Memory B cell (primary cell): ENCODE data around the gene EZR.

Source experiments
- ATAC-seq: fragments of 150-1000 bp; cut with Tn5 transposase; 2 replicates; pipeline ENCODE4 v1.10.0; 2021; ENCODE audit warnings: low read depth, mild to moderate bottlenecking, moderate library complexity
- DNase-seq, 2 donors: peaks; one replicate each; pipeline ENCODE4 v3.0.0; 2022; ENCODE audit warnings: low spot score in 2 of 2
- H3K27ac Mint-ChIP-seq: one replicate; pipeline ENCODE4 v1.8.0; 2022; ENCODE audit warnings: mild to moderate bottlenecking, moderate library complexity, mixed read lengths
- H3K27me3 Mint-ChIP-seq: one replicate; pipeline ENCODE4 v1.8.0; 2022; ENCODE audit warnings: mixed read lengths
- H3K36me3 Mint-ChIP-seq: one replicate; pipeline ENCODE4 v1.8.0; 2022; ENCODE audit warnings: mild to moderate bottlenecking, mixed read lengths
- H3K4me1 Mint-ChIP-seq: one replicate; pipeline ENCODE4 v1.8.0; 2022; ENCODE audit warnings: mixed read lengths
- H3K4me3 Mint-ChIP-seq: one replicate; pipeline ENCODE4 v1.8.0; 2022; ENCODE audit warnings: mild to moderate bottlenecking, moderate library complexity, mixed read lengths
- H3K9me3 Mint-ChIP-seq: one replicate; pipeline ENCODE4 v1.8.0; 2022; ENCODE audit warnings: mixed read lengths

Gene EZR

GRCh38 chr6:158786645-158787304 lies 32.4 kb downstream of the EZR start:
- peaks cover 41% of the 10 kb centered on the region for H3K36me3 Mint-ChIP-seq
- no peaks in the 10 kb centered on the region for H3K27me3 Mint-ChIP-seq
- H3K4me1 Mint-ChIP-seq: peaks cover 30% of the 10 kb centered on the region
- ATAC-seq (no peak), DNase-seq (no peak)
- no peak overlapping the region for H3K4me3 Mint-ChIP-seq
- no peaks in the 10 kb centered on the region for H3K9me3 Mint-ChIP-seq
- peak overlapping the region; percentile 81 for H3K27ac Mint-ChIP-seq

DNA sequence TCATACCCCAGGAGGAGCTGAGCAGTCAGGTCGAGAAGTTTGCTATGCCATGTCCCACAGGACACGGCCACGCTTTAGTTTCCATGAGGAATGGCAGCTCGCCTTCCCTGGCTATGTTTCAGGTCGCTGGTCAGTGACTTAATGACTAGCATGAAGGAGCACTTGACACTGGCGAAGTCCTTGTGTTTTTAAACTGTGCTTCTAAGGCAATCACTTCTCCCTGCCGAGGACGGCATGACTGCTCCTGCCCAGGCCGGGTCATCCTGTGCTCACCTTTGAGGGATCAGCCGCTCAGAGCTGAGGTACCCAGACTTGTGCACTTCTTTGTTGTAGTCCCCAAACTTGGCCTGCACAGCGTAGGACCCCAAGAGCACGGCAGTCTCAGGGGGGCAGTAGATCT lies 34.1 kb downstream of the EZR start:
- H3K9me3 Mint-ChIP-seq: no peaks in the 10 kb centered on the region
- H3K27me3 Mint-ChIP-seq: no peaks in the 10 kb centered on the region
- H3K36me3 Mint-ChIP-seq: peaks cover 50% of the 10 kb centered on the region
- no peak overlapping the region for H3K4me3 Mint-ChIP-seq
- peak overlapping the region; percentile 24 for H3K27ac Mint-ChIP-seq
- ATAC-seq (no peak), DNase-seq (no peak)
- peaks cover 25% of the 10 kb centered on the region for H3K4me1 Mint-ChIP-seq

DNA sequence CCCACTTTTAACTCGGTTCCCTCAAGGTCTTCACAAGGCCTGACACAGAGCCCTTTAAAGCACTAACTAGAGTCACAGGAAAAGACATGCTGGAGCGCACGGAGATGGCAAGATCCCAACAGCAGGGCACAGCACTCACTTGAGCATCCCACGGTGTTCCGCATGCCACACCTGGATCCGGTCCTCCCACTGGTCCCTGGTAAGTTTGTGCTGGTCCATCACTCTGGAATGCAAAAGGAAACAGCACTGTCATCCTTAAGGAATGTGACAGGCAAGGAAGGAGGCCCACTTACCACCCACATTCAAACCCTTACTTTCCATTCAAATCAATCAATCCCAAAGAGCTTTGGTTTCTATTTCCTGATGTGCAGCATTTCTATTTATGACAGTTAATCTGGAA lies 34.7 kb downstream of the EZR start:
- no peaks in the 10 kb centered on the region for H3K9me3 Mint-ChIP-seq
- no peak overlapping the region for H3K4me3 Mint-ChIP-seq
- peaks cover 20% of the 10 kb centered on the region for H3K4me1 Mint-ChIP-seq
- no peak for DNase-seq
- peak overlapping the region; percentile 24 for H3K27ac Mint-ChIP-seq
- no peaks in the 10 kb centered on the region for H3K27me3 Mint-ChIP-seq
- H3K36me3 Mint-ChIP-seq: peaks cover 48% of the 10 kb centered on the region
- ATAC-seq: no peak

DNA sequence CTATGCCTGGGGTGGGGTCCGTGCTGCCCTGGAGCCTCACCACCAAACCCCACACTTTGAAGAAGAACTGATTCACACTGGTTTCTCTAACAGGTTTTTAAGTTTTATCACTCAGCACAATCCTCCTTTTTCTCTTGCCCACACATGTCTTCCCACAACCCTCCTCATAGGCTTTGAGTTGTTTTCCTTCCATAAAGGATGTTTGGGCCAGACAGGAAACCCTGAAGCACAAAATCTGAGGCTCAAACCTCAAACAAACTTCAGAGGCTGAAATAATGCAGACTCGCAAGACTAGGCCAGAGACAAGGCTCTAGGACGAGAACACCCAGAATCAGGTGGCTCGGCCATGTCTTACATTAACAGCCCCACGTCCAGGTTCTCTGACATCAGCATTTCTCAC lies 35.3 kb downstream of the EZR start:
- DNase-seq: no peak
- H3K27me3 Mint-ChIP-seq: no peaks in the 10 kb centered on the region
- H3K4me3 Mint-ChIP-seq: no peak overlapping the region
- no peak for ATAC-seq
- peak overlapping the region; percentile 58 for H3K27ac Mint-ChIP-seq
- no peaks in the 10 kb centered on the region for H3K9me3 Mint-ChIP-seq
- peaks cover 47% of the 10 kb centered on the region for H3K36me3 Mint-ChIP-seq
- peaks cover 13% of the 10 kb centered on the region for H3K4me1 Mint-ChIP-seq

DNA sequence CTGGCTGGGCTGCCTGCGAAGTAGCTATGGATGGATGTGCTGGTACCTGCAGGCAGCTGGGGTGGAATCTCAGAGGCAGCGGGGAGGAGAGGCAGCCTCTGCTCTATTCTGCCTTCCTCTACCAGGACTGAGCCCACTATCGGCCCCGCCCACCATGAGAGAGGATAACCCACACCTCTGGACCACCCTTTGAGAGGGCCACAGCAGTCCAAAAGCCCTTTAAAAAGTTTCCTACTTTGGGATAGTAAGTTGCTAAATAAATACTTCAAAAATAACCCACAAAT lies 36.1 kb downstream of the EZR start:
- no peaks in the 10 kb centered on the region for H3K27me3 Mint-ChIP-seq
- H3K9me3 Mint-ChIP-seq: no peaks in the 10 kb centered on the region
- no peak overlapping the region for H3K4me3 Mint-ChIP-seq
- peaks cover 10% of the 10 kb centered on the region for H3K4me1 Mint-ChIP-seq
- ATAC-seq: no peak
- DNase-seq: no peak
- peaks cover 51% of the 10 kb centered on the region for H3K36me3 Mint-ChIP-seq
- peak overlapping the region; percentile 58 for H3K27ac Mint-ChIP-seq

DNA sequence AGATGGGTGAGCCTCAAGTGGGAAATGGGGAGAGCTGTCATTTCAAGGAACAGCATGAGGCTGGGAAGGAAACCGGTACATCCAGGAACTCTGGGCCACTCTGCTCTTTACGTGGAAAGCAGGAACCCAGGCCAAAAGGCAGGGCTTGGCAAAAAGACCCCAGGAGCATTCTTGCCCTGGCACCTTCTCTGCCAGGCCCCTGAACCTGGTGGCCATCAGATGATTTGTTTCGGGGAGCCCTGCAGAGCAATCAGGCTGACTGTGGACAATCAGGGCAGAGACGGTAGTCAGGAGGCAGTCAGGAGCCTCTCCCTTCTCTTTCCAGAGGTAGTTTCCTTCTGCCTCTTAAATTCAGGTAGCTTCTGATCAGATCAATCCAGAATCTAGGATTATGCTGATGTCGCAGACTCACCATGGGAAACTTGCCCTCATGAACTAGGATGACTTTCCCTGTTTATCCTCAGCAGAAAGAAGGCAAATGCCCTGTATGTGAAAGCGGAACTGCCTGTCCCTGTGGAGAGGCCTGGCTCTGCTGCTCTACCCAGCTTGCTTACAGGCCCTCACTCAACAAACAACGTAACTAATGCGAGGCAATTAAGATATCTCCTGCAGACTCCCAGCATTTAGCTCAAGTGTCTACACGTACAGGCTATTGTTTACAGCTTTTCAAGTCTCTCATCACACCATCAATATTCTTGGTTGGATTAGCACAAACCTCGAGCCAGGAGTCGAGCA lies 36.6 kb downstream of the EZR start:
- Mint-ChIP-seq H3K9me3 (no peaks in the 10 kb centered on the region), H3K4me1 (peaks cover 10% of the 10 kb centered on the region), H3K4me3 (no peak overlapping the region), H3K36me3 (peaks cover 52% of the 10 kb centered on the region), H3K27me3 (no peaks in the 10 kb centered on the region), H3K27ac (peak overlapping the region; percentile 58)
- ATAC-seq: no peak
- DNase-seq: no peak

DNA sequence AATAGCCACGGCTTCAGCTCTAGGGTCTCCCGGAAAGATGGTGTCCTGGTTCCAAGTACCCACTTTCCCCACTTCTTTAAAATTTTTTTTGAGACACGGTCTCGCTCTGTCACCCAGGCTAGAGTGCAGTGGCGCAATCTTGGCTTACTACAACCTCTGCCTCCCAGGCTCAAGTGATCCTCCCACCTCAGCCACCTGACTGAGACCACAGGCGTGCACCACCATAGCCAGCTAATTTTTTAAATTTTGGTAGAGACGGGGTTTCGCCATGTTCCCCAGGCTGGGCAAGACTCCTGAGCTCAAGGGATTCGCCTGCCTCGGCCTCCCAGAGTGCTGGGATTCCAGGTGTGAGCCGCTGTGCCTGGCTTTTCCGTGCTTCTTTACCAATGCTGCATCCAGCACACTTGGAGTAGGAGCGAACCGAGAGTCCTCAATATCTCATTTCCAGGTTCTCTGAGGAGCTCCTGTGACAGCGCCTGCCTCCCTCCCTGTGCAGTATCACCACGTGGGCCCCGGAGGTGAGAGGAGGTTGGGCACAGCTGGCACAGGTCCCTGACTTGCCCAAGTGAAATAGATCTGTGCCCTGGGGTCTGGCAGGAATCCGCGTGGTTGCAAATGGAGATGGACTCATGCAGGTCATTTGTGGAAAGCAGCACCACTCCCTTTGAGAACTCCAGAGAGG lies 37.3 kb downstream of the EZR start:
- H3K27me3 Mint-ChIP-seq: no peaks in the 10 kb centered on the region
- peak overlapping the region; percentile 58 for H3K27ac Mint-ChIP-seq
- H3K4me3 Mint-ChIP-seq: no peak overlapping the region
- H3K9me3 Mint-ChIP-seq: no peaks in the 10 kb centered on the region
- ATAC-seq: no peak
- no peak for DNase-seq
- peaks cover 11% of the 10 kb centered on the region for H3K4me1 Mint-ChIP-seq
- peaks cover 56% of the 10 kb centered on the region for H3K36me3 Mint-ChIP-seq

DNA sequence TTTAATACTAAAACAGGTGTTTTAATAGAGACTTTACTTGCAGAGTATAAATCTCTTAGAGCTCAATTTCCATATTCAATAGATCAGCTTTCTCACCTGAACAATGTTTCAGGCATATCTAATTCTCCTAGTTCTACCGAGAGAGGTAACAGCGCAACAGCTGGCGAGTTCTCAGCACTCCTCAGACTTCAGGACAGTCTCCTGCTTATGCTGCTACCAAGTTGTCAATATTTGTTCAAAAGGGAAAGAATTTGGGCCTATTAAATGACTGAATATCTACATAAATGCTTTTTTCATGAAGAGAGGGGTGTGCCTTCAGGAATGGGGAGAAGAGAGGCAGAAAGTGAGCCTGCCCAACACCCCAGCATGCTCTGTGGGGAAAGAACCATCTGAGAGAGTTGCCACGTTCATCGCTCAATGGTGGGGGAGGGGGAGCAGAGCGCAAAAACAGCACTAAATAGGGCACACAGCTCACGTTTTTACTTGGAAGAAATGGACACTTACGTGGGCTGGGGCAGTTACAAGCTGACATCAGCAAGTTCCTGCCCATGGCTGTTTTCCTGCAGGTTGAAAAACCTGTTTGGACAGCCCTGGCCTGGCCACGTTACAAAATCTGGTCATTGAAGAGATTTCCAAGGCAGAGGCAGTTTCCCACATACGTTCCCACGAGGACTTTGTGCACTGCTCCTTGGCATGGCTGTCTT lies 38.0 kb downstream of the EZR start:
- Mint-ChIP-seq H3K4me3 (no peak overlapping the region), H3K4me1 (peaks cover 14% of the 10 kb centered on the region), H3K27me3 (no peaks in the 10 kb centered on the region), H3K27ac (peak overlapping the region; percentile 83), H3K9me3 (no peaks in the 10 kb centered on the region), H3K36me3 (peaks cover 58% of the 10 kb centered on the region)
- no peak for DNase-seq
- ATAC-seq: no peak

DNA sequence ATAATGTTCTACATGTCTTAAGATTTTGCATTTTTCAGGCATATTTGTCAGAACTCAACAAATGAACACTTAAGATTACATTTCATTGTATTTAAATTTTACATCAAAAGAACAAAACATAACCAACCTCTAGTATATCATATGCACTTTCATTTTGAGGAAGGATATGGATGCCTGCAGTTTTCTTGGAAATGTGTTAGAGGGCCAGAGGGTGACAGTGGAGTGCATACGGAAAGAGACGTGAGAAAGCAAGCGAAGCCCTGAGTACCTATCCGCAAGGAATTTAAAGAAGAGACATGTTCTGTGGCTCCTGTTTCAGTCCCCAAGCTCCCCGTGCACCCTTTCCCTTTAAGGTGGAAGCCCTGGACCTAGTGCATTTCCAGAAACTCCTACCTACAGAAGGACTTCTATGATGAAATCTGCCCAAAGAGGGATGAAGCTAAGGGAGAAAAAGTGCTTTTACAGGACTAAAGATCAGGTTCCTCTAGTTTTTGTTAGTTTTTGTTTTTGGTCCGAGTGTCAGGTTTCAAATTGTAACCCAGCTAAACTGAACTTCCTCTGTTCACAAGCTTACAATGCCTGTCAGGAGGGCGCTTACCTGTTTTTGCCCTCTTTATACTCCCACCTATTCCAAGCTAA lies 38.8 kb downstream of the EZR start:
- H3K4me3 Mint-ChIP-seq: no peak overlapping the region
- DNase-seq (no peak), ATAC-seq (no peak)
- peaks cover 57% of the 10 kb centered on the region for H3K36me3 Mint-ChIP-seq
- peak overlapping the region; percentile 83 for H3K27ac Mint-ChIP-seq
- H3K9me3 Mint-ChIP-seq: no peaks in the 10 kb centered on the region
- no peaks in the 10 kb centered on the region for H3K27me3 Mint-ChIP-seq
- H3K4me1 Mint-ChIP-seq: peaks cover 14% of the 10 kb centered on the region

DNA sequence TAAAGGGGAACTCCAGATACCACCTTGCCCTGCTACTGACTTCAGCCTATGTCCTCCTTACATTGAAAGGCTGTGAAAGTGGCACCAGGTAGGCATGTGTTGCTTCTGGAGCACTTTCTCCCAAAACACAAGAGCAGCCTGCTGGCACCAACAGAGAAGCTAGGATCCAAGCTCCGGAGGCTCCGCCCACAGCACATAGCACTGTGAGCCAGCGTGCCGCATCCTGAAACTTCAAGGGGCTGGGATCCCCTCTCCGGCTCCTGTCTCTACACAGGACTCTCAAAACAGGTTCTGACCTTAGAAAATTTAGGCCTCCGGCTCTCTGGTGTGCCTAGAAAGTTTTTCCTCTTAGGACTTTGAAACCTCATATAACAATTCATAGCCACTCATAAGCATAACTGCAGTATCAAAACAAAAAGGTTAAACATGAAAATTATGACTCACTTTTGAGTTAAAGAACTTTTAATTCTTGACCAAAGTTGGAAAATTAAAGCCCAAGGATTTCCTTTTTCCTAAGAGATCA lies 41.1 kb downstream of the EZR start:
- DNase-seq: no peak
- Mint-ChIP-seq H3K27ac (peak overlapping the region; percentile 81), H3K4me3 (no peak overlapping the region), H3K27me3 (no peaks in the 10 kb centered on the region), H3K9me3 (no peaks in the 10 kb centered on the region), H3K36me3 (peaks cover 50% of the 10 kb centered on the region), H3K4me1 (peaks cover 14% of the 10 kb centered on the region)
- no peak for ATAC-seq

GRCh38 chr6:158777510-158777909 lies 41.7 kb downstream of the EZR start:
- H3K4me3 Mint-ChIP-seq: no peak overlapping the region
- H3K36me3 Mint-ChIP-seq: peaks cover 46% of the 10 kb centered on the region
- DNase-seq (no peak), ATAC-seq (no peak)
- H3K27me3 Mint-ChIP-seq: no peaks in the 10 kb centered on the region
- peak overlapping the region; percentile 81 for H3K27ac Mint-ChIP-seq
- H3K9me3 Mint-ChIP-seq: no peaks in the 10 kb centered on the region
- H3K4me1 Mint-ChIP-seq: peaks cover 14% of the 10 kb centered on the region

- H3K4me3 Mint-ChIP-seq: no peak overlapping the region
- no peaks in the 10 kb centered on the region for H3K9me3 Mint-ChIP-seq
- H3K36me3 Mint-ChIP-seq: peaks cover 48% of the 10 kb centered on the region
Observed at GRCh38 chr6:158776737-158777136, 42.4 kb downstream of the EZR start.

DNA sequence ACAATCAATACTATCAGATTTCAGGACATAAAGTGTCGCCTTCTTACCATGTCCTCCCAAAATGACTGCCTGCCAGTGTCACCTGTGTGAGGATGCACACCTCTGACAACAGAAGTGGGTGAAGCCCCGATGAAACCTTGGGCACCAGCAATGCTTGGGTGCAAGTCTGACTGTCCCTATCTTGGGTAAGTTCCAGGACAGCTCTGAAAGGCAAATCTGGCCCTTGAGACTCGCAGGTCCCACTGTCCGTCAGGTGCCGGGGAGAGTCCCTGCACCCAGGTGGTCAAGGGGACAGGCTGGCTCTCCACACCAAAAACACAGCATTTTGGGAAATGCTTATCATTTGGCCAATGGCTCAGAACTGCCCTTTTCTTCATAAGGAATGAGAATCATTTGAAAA lies 43.3 kb downstream of the EZR start:
- H3K27ac Mint-ChIP-seq: peak overlapping the region; percentile 81
- no peaks in the 10 kb centered on the region for H3K9me3 Mint-ChIP-seq
- no peak for ATAC-seq
- H3K27me3 Mint-ChIP-seq: no peaks in the 10 kb centered on the region
- peaks cover 18% of the 10 kb centered on the region for H3K4me1 Mint-ChIP-seq
- peaks cover 47% of the 10 kb centered on the region for H3K36me3 Mint-ChIP-seq
- H3K4me3 Mint-ChIP-seq: no peak overlapping the region
- no peak for DNase-seq

More at GRCh38 chr6:158776737-158777136, 42.4 kb downstream of the EZR start:
- Mint-ChIP-seq H3K4me1 (peaks cover 18% of the 10 kb centered on the region), H3K27me3 (no peaks in the 10 kb centered on the region), H3K27ac (peak overlapping the region; percentile 81)
- no peak for ATAC-seq
- no peak for DNase-seq
